Stimulated activated CD4-positive, alpha-beta T cell treated with anti-CD3 and anti-CD28 coated beads, TNF-alpha, amount 100 ng/mL, for 4 hours (primary cell): ENCODE results near the gene CAPN8.

Source experiments
- DNase-seq, 3 experiments: peaks; one replicate each; pipeline ENCODE4 v3.0.0-alpha.2; 2020; ENCODE audit warnings: low read depth in 3 of 3

The CAPN8 gene

DNA sequence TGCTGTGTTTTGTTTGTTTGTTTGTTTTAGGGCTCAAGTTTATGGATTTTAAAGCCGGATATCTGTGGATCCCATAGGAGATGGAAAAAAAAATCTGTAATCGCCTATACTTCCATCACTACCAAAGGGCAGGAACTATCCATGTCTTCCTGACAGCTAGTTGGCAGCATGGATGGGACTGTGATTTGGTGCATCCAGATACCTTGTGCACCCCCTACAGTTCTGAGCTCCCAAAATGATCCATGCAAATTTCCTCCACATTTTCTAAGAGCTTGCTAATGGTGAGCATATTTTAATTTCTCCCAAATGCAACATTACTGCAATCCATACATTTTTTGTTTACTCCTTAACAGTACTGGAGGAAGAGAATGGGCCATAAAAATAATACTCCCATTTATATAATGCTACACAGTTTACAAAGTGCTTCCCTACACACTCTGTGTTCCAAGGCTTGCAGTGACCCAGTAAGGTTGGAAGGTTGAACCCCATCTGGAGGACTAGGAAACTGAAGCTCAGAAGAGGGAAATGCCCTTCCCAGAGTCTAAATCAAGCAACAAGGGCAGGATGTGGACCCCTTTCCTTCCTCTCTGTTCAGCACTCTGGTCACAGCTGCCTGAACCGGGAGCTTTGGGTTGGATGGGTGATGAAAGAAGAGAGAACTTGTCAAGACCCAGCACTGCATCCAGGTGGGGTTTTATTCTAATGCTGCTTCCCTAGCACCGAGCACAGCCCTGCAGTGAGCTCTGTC lies 48.0 kb downstream of the CAPN8 start:
- DNase-seq: no peak

DNA sequence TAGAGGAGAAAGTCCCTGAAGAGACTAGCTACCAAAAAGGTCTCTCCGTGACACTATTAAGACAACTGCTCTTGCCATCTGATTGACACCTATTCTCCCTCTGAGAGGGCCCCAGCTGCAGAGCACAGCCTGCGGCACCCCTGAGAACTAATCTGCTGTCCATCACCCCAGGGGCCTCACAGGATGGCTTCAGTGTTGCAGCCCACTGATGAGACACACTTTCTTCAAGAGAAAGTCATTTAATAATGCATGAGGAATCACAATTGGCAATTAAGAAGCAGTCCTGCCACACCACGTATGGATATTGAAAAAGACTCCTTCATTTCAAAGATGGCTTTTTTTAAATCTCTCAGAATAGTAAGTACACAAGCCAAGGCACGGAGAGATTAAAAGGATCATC lies 48.9 kb downstream of the CAPN8 start:
- no peak for DNase-seq

DNA sequence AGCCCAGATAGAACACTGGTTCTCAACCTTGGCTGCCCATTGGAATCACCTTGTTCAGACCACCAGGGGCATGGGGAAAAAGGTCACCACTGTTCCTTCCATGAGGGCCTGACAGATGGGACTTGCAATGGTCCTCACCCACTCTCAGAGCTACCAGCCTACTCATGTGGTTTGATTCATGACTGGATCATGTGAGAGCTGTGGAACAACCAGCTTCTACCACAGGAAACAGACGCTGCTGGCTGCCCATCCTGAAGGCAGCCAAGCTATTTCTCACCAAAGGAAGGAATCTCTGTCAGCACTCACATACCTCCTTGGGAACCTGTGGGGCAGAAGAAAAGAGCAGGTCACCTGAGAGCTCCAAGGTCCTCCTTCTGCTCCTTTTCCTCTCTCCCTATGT lies 53.6 kb downstream of the CAPN8 start:
- DNase-seq: no peak

DNA sequence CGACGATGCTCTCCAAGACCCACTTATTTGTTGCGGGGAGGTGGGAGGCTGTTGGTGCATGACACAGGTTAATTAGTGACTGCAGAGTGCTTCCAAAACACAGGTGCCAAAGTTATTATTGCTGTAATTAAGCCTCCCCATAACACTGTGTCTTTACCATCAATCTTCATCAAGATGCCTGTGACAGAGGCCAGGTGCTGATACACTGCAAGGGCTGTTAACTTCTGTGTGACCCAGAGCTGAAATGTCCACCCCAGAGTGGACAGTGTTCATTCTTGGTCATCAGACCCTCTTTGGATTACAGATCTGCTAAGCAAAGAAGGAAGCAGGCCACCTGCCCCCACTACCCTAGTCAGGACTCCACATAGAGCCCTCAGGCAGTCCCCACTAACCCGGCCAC lies 55.5 kb downstream of the CAPN8 start:
- no peak for DNase-seq

DNA sequence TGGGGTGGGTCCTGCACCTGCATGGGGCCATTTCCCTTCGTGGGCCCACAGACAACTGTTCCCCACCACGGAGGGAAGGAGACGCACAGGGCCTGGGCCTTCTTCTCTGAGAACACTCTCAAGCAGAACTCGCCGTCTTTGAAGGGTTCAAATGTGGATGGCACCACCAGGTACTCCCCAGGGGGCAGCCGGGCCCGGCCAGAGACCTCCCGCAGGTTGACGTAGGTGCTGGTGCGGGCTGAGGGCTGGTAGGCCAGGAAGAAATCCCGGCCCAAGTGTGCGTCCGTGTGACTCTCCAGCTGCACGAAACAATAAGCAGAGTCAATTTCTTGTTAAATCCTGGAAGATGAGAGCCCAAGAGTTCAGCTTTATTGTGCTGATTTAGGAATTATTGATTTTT lies 56.4 kb downstream of the CAPN8 start:
- DNase-seq: no peak

DNA sequence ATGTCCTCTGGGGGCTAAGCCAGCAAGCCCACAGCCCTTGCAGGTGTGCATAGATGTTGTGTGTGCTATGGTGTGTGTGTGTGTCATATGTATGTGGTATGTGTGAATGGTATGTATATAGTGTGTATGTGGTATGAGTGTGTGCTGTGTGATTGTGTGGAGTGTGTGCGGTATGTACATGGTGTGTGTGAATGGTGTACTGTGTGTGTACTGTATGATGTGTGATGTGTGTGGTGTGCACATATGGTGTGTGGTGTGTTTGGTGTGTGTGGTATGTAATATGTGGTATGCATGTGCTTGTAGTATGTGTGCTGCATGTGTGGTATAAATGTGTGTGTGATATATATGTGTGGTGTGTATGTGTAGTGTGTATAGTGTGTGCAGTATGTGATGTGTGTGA lies 107.0 kb downstream of the CAPN8 start:
- no peak for DNase-seq

DNA sequence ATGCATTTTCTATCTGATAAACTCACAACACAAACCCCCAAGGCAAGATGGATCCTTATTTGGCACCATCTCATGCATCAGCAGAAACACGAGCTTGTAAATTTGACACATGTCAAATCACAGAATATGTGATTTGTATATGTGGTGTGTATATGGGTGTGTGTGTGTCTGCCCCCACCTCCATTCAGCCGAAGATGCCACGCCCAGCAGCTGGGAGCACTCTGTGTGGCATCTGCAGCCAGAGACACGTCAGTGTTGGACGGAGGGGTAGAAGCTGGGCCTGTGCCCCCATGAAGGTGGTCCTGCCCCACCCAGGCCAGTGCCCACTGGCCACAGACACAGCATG lies 108.4 kb downstream of the CAPN8 start:
- DNase-seq: no peak

DNA sequence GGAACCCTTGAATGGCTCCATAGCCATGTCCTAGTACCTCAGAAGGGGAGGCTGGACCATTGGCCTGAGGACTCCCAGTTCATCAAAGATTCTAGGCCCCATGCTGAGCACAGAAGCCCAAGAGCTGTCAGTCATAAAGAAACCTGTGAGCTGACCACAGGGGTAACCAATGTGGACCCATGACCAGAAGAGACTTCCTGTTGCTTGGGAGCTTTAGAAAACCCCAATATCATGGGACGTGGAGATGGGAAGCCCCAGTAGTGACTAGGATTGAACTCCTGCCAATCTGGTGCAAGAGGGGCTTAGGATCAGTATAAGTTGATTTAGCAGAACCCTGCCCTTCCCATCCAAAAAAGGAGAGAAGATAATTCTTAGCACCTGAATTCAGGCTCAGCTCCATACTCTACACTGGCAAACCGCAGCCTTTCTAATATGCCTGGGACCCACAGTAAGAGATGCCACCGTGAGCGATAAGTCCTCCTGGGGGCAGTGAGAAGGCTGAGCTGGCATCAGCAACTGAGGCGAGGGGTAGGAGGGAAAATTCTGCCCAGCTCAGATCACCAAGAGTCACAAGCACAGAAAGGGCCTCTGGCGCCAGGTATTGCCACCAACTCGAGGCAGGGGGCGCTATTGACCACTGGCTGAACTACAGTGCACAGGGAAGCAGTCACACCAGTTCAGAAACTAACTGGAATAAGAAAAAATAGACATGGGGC lies 108.9 kb downstream of the CAPN8 start:
- DNase-seq: no peak

DNA sequence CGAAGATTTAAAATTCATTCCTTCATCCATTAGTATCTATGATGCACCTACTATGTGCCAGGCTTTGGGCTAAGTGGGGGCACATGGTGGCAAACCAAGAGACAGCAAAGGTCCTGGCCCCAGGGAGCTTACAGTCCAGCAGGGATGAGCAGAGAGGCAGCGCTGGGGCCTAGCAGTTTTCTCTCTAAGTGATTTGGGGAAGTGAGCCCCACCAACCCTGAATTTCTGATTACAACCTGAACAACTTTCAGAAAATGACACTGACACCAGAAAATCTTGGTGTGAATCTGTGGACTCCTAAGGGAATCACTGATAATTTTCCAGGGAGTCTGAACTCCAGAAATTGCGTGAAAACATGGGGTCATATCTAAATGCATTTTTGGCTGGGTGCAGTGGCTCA lies 111.5 kb downstream of the CAPN8 start:
- no peak for DNase-seq

DNA sequence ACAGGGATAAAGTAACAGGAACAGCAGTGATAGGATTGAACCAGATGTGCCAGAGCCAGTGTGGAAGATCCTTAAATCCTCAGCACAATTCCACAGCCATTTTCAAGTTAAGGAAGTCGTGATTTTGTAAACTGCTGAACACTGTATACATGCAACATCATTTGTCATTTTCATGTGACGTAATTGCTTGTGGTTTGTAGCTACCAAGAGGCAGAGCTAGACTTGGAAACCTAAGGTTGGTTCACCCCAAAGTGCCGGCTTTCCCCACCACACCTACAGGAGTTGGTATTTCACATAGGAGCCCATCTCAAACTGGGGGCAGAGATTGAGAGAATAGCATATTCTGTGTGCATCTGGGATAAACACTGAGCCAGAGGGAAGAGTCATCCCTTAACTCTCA lies 113.9 kb downstream of the CAPN8 start:
- no peak for DNase-seq

DNA sequence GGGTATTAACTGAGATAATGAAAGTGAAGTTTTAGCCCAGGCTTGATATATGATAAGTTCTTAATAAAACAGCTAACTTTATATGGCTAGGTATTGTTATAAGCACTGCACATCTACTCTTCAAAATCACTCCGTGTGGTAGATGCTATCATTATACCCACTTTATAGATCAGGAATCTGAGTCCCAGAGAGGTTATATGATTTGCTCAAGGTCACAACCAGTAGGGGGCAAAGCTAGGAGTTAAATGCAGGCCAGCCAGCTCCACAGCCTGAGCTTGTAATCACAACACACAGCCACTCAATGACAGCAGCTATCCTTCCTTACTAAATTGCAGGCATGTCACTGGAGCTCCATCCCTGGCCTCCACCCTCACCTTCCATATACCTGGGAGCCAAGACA lies 115.8 kb downstream of the CAPN8 start:
- DNase-seq: no peak

DNA sequence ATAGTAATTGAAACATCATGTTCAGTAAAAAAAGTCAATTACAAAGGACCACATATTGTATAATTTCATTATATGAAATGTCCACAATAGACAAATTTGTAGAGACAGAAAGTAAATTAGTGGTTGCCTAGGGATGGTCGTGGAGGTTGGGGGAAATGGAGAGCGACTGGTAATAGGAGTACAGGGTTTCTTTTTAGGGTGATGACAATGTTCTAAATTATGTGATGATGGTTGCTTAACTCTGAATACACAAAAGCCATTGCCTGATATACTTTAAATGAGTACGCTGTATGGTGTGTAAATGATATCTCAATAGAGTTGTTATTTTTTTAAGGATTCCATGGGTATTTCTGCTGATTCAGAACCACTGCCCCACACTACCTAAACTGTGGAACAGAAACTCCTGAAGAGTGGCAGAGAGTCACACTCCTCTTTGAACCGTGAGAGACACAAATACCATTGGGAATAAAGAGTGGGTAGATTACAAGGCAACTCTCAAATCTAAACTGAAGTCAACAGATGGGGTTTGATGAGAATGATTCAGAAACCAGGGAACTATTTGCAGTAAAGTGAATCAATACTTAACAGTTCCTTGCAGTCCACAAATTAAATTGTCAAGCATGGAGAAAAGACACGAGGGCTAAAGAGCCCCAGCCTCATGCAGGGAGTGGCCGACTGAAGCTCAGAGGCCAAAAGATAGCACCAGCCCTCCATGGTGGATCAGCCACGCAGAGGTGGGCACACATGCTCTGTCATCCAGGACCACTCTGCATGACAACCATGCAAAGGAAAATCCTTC lies 118.0 kb downstream of the CAPN8 start:
- no peak for DNase-seq

DNA sequence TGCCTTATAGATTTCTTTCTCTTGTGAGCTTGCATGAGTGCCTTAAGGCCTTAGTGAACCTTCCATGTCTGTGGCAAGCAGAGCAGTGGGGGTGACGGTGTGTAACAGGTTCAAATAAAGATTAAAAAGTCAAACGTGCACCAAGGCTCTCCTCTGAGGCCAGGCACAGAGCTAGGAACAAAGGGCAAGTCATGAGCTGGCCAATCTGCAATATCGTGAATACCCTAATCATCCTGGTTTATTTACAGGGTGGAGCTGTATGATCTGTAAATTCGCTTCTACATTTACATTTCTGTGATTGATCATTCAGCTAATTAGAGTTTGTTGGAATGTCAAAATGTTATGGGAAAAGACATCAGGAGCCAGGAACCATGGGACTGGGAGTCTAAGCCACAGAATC lies 120.2 kb downstream of the CAPN8 start:
- DNase-seq: no peak

DNA sequence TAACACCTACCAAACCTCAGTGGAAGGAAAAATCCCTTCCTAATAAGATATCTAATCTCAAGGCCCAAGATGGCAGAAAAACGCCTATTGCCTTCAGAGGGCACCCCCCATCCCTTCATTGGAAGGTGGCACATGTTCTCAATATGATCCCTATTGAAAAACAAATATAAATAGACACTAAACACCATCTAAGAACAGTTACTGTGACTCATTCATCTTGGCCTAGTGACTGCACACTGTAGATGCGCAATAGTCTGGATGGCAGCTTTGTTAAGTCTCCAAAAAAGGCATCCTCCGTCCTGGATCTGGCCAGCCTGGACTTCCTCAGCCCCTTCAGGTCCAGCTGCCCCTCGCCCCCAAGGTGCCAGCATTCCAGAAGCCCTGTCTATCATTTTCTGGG lies 121.9 kb downstream of the CAPN8 start:
- DNase-seq: no peak

DNA sequence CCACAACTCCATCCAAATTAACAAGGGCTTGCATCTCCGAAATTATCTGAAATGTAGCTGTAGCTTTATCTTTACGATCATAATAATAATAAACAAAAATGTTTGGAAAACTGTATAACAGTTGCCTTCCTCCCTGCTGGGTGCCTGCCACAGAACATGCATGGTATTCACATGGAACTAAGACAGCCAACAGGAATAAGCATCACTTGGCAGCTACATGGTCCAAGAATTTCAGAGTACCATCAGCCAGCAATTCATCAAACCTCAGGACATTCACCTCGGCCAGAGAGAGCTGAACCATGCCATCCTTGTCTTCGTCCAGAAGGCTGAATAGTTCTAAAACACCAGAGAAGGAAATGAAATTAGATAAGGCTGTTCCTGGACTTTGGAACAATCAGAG lies 122.7 kb downstream of the CAPN8 start:
- no peak for DNase-seq

DNA sequence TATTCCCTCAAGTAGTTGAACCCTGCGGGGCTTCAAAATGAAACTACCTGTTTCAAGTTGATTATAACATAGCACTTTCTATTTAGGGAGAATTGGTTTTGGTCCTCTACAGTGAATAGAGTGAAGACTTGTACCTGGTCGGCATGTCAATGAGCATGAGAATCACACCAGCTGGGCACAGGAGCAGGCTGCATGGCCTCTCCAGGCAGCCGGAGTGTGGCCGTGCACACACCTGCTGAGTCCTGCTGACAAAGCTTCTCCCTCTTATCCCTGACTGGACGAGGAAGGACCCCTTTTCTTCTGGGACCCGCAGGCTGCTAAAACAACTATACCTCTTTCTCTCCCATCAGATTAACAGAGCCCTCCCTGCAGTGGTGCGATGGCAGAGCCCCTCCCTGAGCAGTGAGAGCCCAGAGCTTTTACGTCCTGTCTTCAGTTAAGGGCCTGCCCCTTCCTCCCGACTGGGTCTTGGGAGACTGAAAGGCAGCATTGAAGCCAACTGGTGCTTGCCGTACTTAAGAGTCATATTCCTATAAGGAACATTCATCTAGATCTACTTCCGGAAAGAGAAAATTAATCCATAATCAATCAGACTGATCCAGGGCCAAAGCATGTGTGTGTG lies 124.9 kb downstream of the CAPN8 start:
- DNase-seq: no peak

DNA sequence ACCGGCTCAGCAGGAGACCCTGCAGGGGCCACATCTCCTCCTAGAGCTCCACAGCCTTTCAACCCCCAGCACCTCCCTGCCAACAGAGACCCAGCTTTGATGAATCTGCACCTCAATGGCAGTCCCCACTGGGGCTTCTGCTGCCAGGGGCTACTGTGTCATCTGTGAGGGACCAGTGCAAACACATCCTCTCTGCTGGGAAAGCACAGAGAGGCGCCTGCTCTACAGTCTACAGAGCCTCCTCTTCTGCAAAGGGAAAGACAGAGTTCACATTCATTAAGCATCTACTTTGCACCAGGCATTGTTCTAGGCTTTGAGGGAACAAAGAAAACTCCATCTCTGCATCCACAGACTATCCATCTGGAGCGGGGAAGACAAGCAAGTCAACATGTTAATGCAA lies 125.8 kb downstream of the CAPN8 start:
- DNase-seq: no peak

DNA sequence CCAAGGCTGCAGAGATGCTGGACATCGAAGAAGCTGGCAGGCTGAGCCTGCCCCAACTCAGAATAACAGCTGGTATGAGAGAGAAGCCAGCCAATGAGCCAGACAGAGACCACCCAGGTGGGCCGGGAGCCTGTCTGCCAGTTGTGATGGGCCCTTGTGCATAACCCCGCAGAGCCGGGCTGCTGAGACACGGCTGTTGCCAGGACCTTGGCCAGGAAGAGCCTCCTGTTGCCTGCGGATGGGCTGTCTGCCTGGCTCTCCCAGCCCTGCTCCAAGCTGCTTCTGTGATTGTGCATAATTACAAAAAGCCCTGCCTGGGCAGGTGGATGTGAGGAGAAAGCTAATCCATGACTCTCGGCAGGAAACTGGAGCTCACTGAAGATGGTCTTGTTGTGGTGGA lies 126.5 kb downstream of the CAPN8 start:
- no peak for DNase-seq

DNA sequence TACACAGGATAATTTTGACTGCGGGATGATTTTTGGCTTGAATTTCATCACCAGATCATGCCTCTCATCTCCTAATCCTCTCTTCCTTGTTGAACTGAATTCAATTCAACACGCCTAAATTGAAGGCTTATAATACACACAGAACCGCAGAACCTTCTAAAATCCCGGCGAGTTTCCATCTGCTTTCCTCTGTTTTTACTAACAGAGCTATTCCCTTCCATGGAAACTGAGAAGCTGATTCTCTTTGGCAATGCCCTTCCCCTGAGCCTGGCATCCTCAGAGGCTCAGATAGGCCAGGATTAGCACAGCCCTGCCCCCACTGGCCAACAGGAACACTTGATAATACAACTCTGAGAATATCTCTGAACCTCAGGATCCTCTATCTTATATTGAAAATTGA lies 130.2 kb downstream of the CAPN8 start:
- no peak for DNase-seq

DNA sequence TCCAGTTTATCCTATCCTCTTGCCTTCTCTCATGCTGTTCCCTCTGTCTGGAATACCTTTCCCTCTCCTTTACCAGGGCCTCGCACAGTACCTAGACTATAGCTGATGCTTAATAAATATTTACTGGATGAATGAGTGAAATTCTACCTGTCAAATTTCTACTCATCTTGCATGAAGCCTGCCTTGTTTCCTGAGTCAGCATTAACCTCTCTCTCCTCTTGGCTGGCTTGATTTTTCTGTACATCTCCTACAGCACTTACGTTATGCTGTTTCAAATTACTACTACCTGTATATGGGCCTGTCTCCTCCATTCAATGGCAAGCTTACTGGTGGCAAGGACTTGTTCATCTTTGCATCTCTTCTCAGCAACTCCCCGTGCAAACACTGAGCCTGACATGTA lies 130.8 kb downstream of the CAPN8 start:
- no peak for DNase-seq

DNA sequence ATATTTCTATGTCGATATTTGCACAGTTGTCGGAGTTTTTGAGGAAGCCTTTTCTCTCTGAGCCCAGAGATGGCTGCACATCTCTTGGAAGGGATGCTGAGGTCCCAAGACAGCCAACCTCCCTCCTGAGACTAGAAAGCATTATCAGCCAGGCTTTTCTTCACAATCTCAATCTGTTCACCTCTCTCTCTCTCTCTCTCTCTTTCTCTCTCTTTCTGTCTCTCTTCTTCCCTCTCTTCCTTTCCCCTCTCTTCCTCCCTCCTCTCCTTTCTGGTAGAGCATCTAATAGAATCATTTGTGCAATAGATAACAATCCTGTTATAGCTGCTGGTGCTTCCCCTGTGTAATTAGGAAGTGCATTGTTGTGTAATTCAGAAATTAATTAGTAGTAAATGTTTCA lies 131.8 kb downstream of the CAPN8 start:
- DNase-seq: no peak

DNA sequence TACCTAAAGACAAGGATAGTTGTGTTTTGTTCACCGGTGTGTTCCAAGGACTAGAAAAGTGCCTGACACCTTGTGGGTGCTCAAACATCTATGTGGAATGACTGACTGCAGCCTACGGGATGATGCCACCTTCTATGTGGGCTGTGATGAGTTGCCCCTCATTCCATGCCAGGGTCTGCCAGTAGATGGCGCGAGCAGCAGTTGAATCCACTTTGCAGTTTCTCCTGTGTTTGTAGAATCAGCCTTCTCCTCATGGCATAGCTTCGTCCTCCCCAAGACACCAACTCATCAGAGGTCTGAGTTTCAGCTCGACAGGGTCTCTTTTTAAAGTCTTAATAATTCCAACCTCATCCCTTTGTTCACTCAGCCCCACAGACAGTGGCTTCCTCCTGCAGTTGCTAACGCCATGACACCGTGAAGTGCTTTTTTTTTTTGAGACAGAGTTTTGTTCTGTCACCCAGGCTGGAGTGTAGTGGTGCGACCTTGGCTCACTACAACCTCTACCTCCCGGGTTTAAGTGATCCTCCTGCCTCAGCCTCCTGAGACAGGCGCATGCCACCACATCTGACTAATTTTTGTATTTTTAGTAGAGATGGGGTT lies 133.7 kb downstream of the CAPN8 start:
- peak in 2 of 3 experiments; percentile 9 to 20 for DNase-seq
